Measurements from ENCODE around the gene SMAD4.

DNA sequence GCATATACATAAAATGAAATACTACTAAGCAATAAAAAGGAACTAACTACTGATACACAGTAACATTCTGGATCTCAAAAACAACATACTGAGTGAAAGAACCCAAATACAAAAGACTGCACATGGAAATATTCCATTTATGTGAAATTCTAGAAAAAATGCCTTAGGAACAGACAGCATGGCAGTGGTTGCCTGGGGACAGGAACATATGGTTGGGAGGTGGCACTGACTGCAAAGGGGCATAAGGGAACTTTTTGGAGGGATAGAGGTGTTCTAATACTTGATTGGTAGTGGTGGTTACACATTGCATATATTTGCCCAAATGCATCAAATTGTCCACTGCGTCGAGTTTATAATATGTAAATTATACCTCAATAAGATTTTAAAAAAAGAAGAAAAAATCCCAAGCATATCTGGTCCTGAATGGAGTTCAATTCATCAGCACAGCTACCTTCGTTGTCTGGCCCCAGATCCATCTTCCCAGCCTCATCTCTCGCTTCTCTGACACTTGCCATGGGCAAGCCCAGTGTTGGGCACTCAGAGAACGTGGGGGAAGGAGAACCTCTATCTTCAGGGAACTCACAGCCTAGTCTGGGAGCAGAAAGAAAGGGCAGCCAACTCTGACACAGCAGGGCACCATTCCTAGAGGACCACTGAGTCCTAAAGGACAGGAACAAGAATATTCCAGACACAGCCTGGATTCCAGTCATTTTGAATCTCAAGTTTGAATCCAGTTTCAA lies 8.6 kb upstream of the SMAD4 start:
- TF ChIP-seq CTCF (IDR thresholded peaks at IDR 0.05), result no peak
- TF ChIP-seq E2F4 (CRISPR knock-in tag; IDR thresholded peaks at IDR 0.05; ENCODE audit: borderline replicate concordance, low read depth), result no peak
- TF ChIP-seq, protein P1, sequence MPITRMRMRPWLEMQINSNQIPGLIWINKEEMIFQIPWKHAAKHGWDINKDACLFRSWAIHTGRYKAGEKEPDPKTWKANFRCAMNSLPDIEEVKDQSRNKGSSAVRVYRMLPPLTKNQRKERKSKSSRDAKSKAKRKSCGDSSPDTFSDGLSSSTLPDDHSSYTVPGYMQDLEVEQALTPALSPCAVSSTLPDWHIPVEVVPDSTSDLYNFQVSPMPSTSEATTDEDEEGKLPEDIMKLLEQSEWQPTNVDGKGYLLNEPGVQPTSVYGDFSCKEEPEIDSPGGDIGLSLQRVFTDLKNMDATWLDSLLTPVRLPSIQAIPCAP (CRISPR knock-in tag; IDR thresholded peaks at IDR 0.05), result no peak
- TF ChIP-seq TCF7 (CRISPR knock-in tag; IDR thresholded peaks at IDR 0.05; ENCODE audit: low read depth), result no peak
- TF ChIP-seq SMAD4 (CRISPR knock-in tag; IDR thresholded peaks at IDR 0.05), result no peak
- TF ChIP-seq, protein P2, sequence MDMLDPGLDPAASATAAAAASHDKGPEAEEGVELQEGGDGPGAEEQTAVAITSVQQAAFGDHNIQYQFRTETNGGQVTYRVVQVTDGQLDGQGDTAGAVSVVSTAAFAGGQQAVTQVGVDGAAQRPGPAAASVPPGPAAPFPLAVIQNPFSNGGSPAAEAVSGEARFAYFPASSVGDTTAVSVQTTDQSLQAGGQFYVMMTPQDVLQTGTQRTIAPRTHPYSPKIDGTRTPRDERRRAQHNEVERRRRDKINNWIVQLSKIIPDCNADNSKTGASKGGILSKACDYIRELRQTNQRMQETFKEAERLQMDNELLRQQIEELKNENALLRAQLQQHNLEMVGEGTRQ (CRISPR knock-in tag; IDR thresholded peaks at IDR 0.05), result no peak
- no peak for TF ChIP-seq TP53 (CRISPR knock-in tag; IDR thresholded peaks at IDR 0.05)
- TF ChIP-seq CREB1 (CRISPR knock-in tag; IDR thresholded peaks at IDR 0.05), result no peak
- no peak for TF ChIP-seq ATF2 (CRISPR knock-in tag; IDR thresholded peaks at IDR 0.05; ENCODE audit: borderline replicate concordance, low read depth)

Measured in WTC11 (cell line).